ENCODE data around the gene TTLL11. TPM values are rescaled to one million over a fixed set of nuclear protein-coding genes. Genes with fewer than 3 reads are reported as not detected.

The TTLL11 gene
- total RNA-seq, 1 donor from 2014 or later: 6.9 TPM

DNA sequence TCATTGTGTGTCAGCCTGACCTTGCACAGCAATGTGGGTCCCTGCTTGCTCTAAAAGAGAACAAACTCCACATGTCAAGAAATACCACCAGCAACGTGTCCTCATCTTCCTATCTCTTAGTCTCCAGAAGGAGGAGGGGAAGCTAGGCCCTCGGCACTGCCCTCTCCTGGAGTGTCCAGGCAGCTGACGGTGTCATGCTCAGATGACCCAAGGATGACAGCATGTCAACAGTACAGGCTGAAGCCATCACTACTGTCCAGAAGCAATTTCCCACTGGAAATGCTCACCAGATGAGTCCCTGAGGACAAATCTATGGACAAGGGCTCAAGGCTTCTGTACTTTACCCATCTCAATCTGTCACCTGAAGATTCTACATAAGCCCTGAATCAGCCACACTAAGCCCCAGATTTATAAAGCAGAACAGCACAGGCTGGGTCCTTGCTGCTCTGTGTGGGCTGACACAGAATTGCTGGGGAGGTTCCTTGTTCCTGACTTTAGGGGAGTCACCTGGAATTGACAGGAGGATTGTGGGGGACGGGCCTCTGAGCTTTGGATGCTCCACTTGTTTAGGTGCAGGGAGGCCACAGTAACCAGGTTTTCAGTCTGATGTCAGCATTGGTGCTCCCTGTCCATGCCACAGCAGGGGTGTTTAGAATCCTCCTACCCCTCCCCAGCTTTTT is 231.5 kb downstream of the TTLL11 start:
- Histone ChIP-seq H2AFZ (ENCODE audit: low read depth, low read length) (no peak overlapping the region), H3K79me2 (ENCODE audit: insufficient read depth, low read length) (no peaks in the 10 kb centered on the region), H3K9me3 (ENCODE audit: insufficient read depth, low read depth, low read length) (no peaks in the 10 kb centered on the region), H4K20me1 (ENCODE audit: insufficient read depth, low read length) (no peaks in the 10 kb centered on the region), H3K27me3 (ENCODE audit: insufficient read depth, low read length) (no peaks in the 10 kb centered on the region), H3K27ac (ENCODE audit: low read depth, low read length) (no peak overlapping the region), H3K4me2 (ENCODE audit: low read length) (no peak overlapping the region), H3K36me3 (ENCODE audit: insufficient read depth, low read length) (no peaks in the 10 kb centered on the region), H3K9ac (ENCODE audit: low read length) (no peak overlapping the region), H3K4me3 (ENCODE audit: insufficient read depth, low read depth, low read length) (no peak overlapping the region), H3K4me1 (ENCODE audit: insufficient read depth, low read length) (peaks cover 8% of the 10 kb centered on the region)
- H3K9me3 Mint-ChIP-seq (ENCODE audit: unreplicated experiment): no peaks in the 10 kb centered on the region
- FAIRE-seq: no peak
- peaks cover 4% of the 10 kb centered on the region for H3K4me1 Mint-ChIP-seq (ENCODE audit: low read depth, unreplicated experiment)
- H3K27ac Mint-ChIP-seq (ENCODE audit: unreplicated experiment): no peak overlapping the region
- peaks cover 3% of the 10 kb centered on the region for H3K36me3 Mint-ChIP-seq (ENCODE audit: low read depth, unreplicated experiment)
- no peak overlapping the region for H3K4me3 Mint-ChIP-seq (ENCODE audit: unreplicated experiment)
- H3K27me3 Mint-ChIP-seq (ENCODE audit: low read depth, unreplicated experiment): peaks cover 48% of the 10 kb centered on the region
- TF ChIP-seq, protein P1, sequence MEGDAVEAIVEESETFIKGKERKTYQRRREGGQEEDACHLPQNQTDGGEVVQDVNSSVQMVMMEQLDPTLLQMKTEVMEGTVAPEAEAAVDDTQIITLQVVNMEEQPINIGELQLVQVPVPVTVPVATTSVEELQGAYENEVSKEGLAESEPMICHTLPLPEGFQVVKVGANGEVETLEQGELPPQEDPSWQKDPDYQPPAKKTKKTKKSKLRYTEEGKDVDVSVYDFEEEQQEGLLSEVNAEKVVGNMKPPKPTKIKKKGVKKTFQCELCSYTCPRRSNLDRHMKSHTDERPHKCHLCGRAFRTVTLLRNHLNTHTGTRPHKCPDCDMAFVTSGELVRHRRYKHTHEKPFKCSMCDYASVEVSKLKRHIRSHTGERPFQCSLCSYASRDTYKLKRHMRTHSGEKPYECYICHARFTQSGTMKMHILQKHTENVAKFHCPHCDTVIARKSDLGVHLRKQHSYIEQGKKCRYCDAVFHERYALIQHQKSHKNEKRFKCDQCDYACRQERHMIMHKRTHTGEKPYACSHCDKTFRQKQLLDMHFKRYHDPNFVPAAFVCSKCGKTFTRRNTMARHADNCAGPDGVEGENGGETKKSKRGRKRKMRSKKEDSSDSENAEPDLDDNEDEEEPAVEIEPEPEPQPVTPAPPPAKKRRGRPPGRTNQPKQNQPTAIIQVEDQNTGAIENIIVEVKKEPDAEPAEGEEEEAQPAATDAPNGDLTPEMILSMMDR (IDR thresholded peaks at IDR 0.05; ENCODE audit: insufficient read depth, low read depth, low read length): peak; percentile 34
- TF ChIP-seq EZH2 (IDR thresholded peaks at IDR 0.05; ENCODE audit: insufficient read depth, low read length): no peak
- DNase-seq (ENCODE audit: low read depth): no peak

DNA sequence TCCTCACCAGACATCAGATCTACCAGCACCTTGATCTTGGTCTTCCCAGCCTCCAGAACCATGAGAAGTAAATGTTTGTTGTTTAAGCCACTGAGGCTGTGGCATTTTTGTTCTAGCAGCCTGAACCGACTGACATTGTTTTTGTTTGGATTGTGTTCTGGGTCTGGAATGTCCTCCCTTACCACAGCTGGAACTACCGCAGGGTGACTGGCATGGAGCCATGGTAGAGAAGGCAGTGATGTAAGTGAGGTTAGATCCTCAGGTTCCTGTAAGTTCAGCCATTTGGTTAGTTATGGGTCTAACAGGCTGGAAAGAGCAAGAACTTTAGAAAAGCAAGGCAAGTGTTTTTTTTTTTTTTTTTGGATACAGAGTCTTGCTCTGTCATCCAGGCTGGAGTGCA is 232.4 kb downstream of the TTLL11 start:
- peaks cover 49% of the 10 kb centered on the region for H3K27me3 Mint-ChIP-seq (ENCODE audit: low read depth, unreplicated experiment)
- FAIRE-seq: peak; percentile 69

More for the DNA sequence above, 232.4 kb downstream of the TTLL11 start:
- no peak overlapping the region for H3K4me3 ChIP-seq (ENCODE audit: insufficient read depth, low read depth, low read length)
- no peak for TF ChIP-seq EZH2 (IDR thresholded peaks at IDR 0.05; ENCODE audit: insufficient read depth, low read length)
- TF ChIP-seq, protein P1 (IDR thresholded peaks at IDR 0.05; ENCODE audit: insufficient read depth, low read depth, low read length): no peak
- no peak overlapping the region for H3K4me2 ChIP-seq (ENCODE audit: low read length)
- H3K27ac Mint-ChIP-seq (ENCODE audit: unreplicated experiment): no peak overlapping the region
- H4K20me1 ChIP-seq (ENCODE audit: insufficient read depth, low read length): no peaks in the 10 kb centered on the region
- no peak overlapping the region for H3K9ac ChIP-seq (ENCODE audit: low read length)
- peaks cover 4% of the 10 kb centered on the region for H3K4me1 Mint-ChIP-seq (ENCODE audit: low read depth, unreplicated experiment)
- H3K9me3 Mint-ChIP-seq (ENCODE audit: unreplicated experiment): no peaks in the 10 kb centered on the region
- no peaks in the 10 kb centered on the region for H3K9me3 ChIP-seq (ENCODE audit: insufficient read depth, low read depth, low read length)
- H2AFZ ChIP-seq (ENCODE audit: low read depth, low read length): no peak overlapping the region
- peak; percentile 91 for DNase-seq (ENCODE audit: low read depth)
- no peaks in the 10 kb centered on the region for H3K36me3 ChIP-seq (ENCODE audit: insufficient read depth, low read length)
- no peak overlapping the region for H3K4me3 Mint-ChIP-seq (ENCODE audit: unreplicated experiment)
- no peaks in the 10 kb centered on the region for H3K27me3 ChIP-seq (ENCODE audit: insufficient read depth, low read length)
- H3K27ac ChIP-seq (ENCODE audit: low read depth, low read length): no peak overlapping the region
- no peaks in the 10 kb centered on the region for H3K79me2 ChIP-seq (ENCODE audit: insufficient read depth, low read length)
- H3K4me1 ChIP-seq (ENCODE audit: insufficient read depth, low read length): peaks cover 8% of the 10 kb centered on the region
- peaks cover 3% of the 10 kb centered on the region for H3K36me3 Mint-ChIP-seq (ENCODE audit: low read depth, unreplicated experiment)
